ENCODE results near the gene LRCH3.

Gene LRCH3

GRCh38 chr3:197841789-197842188, 50.7 kb downstream of the LRCH3 start:
- H3K9ac ChIP-seq (ENCODE audit: low read length) = no peak overlapping the region
- H3F3A ChIP-seq (ENCODE audit: insufficient read depth, low read length) = no peaks in the 10 kb centered on the region
- no peaks in the 10 kb centered on the region for H3K79me2 ChIP-seq (ENCODE audit: low read length)
- no peak overlapping the region for H3K4me2 ChIP-seq (ENCODE audit: low read depth, low read length)
- H4K20me1 ChIP-seq (ENCODE audit: insufficient read depth, low read length) = no peaks in the 10 kb centered on the region
- no peak overlapping the region for H3K4me3 ChIP-seq (ENCODE audit: low read length)
- no peaks in the 10 kb centered on the region for H3K27me3 ChIP-seq (replicated peaks; ENCODE audit: insufficient read depth, low read length)
- no peak for TF ChIP-seq CTCF (IDR thresholded peaks at IDR 0.05; ENCODE audit: low read length)
- no peak for TF ChIP-seq EZH2phosphoT487 (IDR thresholded peaks at IDR 0.05; ENCODE audit: low read length)
- no peak for TF ChIP-seq EZH2 (optimal IDR thresholded peaks at IDR 0.05; ENCODE audit: low read depth, low read length)
- no peak overlapping the region for H2AFZ ChIP-seq (ENCODE audit: low read length)
- no peak for DNase-seq
- no peaks in the 10 kb centered on the region for H3K9me3 ChIP-seq (replicated peaks; ENCODE audit: insufficient read depth, low read length)
- H3K36me3 ChIP-seq (replicated peaks; ENCODE audit: insufficient read depth, low read length) = no peaks in the 10 kb centered on the region
- H3K4me1 ChIP-seq (ENCODE audit: low read length) = no peaks in the 10 kb centered on the region
- no peak overlapping the region for H3K27ac ChIP-seq (ENCODE audit: low read length)
- no peaks in the 10 kb centered on the region for H3K9me2 ChIP-seq (replicated peaks; ENCODE audit: insufficient read depth, low read length)

GRCh38 chr3:197846491-197846890, 55.4 kb downstream of the LRCH3 start:
- DNase-seq = no peak
- Histone ChIP-seq H3K4me3 (ENCODE audit: low read length) (no peak overlapping the region), H3K79me2 (ENCODE audit: low read length) (no peaks in the 10 kb centered on the region), H3K9ac (ENCODE audit: low read length) (no peak overlapping the region), H4K20me1 (ENCODE audit: insufficient read depth, low read length) (no peaks in the 10 kb centered on the region), H3K27me3 (replicated peaks; ENCODE audit: insufficient read depth, low read length) (no peaks in the 10 kb centered on the region), H3K9me3 (replicated peaks; ENCODE audit: insufficient read depth, low read length) (no peaks in the 10 kb centered on the region), H3K4me1 (ENCODE audit: low read length) (peaks cover 8% of the 10 kb centered on the region; the same call in 1 of the 2 replicates), H3K36me3 (replicated peaks; ENCODE audit: insufficient read depth, low read length) (no peaks in the 10 kb centered on the region), H3K9me2 (replicated peaks; ENCODE audit: insufficient read depth, low read length) (no peaks in the 10 kb centered on the region), H2AFZ (ENCODE audit: low read length) (no peak overlapping the region), H3K4me2 (ENCODE audit: low read depth, low read length) (no peak overlapping the region), H3F3A (ENCODE audit: insufficient read depth, low read length) (0 out of 2 replicates have a peak, but pooled peaks cover 4% of the 10 kb centered on the region), H3K27ac (ENCODE audit: low read length) (no peak overlapping the region)
- TF ChIP-seq CTCF (IDR thresholded peaks at IDR 0.05; ENCODE audit: low read length) (no peak), EZH2 (optimal IDR thresholded peaks at IDR 0.05; ENCODE audit: low read depth, low read length) (no peak), EZH2phosphoT487 (IDR thresholded peaks at IDR 0.05; ENCODE audit: low read length) (no peak)

- H2AFZ ChIP-seq (ENCODE audit: low read length) = no peak overlapping the region
- H3F3A ChIP-seq (ENCODE audit: insufficient read depth, low read length) = 0 out of 2 replicates have a peak, but pooled peaks cover 4% of the 10 kb centered on the region
- no peaks in the 10 kb centered on the region for H3K79me2 ChIP-seq (ENCODE audit: low read length)
- no peaks in the 10 kb centered on the region for H4K20me1 ChIP-seq (ENCODE audit: insufficient read depth, low read length)
- no peaks in the 10 kb centered on the region for H3K27me3 ChIP-seq (replicated peaks; ENCODE audit: insufficient read depth, low read length)
- H3K4me3 ChIP-seq (ENCODE audit: low read length) = no peak overlapping the region
- no peak overlapping the region for H3K9ac ChIP-seq (ENCODE audit: low read length)
- H3K27ac ChIP-seq (ENCODE audit: low read length) = no peak overlapping the region
- H3K9me3 ChIP-seq (replicated peaks; ENCODE audit: insufficient read depth, low read length) = no peaks in the 10 kb centered on the region
- H3K9me2 ChIP-seq (replicated peaks; ENCODE audit: insufficient read depth, low read length) = no peaks in the 10 kb centered on the region
- H3K4me2 ChIP-seq (ENCODE audit: low read depth, low read length) = no peak overlapping the region
- peak; percentile 48 for DNase-seq
- TF ChIP-seq EZH2phosphoT487 (IDR thresholded peaks at IDR 0.05; ENCODE audit: low read length) (no peak), CTCF (IDR thresholded peaks at IDR 0.05; ENCODE audit: low read length) (no peak), EZH2 (optimal IDR thresholded peaks at IDR 0.05; ENCODE audit: low read depth, low read length) (no peak)
- H3K36me3 ChIP-seq (replicated peaks; ENCODE audit: insufficient read depth, low read length) = no peaks in the 10 kb centered on the region
- peaks cover 8% of the 10 kb centered on the region; the same call in 1 of the 2 replicates for H3K4me1 ChIP-seq (ENCODE audit: low read length)
Measured at GRCh38 chr3:197847866-197848401, 56.9 kb downstream of the LRCH3 start.
